ENCODE measurements around the gene HDAC6.
"Not testable (repeated sequence)": the region's sequence is repeated elsewhere in the genome, so short reads cannot be mapped to it uniquely, and the experiment has no call there.

DNA sequence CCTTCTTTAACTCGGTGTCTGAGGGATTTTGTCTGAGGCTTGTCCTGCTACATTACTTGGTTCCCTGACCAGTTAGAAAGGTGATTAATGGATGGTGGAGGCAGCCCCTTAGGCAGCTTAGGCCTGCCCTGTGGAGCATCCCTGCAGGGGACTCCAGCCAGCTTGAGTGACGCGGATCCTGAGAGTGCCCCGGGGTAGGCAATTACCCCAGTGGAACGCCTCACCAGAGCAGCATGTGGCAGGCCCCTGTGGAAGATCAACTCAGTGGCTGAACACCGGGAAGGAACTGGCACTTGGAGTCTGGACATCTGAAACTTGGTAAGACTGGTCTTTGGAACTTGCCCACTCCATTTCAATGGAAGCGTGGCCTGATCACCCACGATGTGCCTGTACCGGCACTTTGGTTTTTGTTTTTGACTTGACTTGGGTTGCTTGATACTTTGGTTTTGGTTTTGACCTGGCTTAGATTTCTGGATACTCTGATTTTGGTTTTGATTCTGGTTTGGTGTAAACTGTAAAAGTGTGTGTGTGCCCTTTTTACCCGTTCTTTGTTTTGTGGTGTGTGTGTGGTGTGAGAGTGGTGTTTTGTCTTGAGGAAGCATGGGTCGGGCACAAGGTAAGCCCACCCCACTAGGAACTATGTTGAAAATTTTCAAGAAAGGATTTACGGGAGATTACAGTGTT, 52.4 kb downstream of the HDAC6 start:
- TF ChIP-seq, protein P1, sequence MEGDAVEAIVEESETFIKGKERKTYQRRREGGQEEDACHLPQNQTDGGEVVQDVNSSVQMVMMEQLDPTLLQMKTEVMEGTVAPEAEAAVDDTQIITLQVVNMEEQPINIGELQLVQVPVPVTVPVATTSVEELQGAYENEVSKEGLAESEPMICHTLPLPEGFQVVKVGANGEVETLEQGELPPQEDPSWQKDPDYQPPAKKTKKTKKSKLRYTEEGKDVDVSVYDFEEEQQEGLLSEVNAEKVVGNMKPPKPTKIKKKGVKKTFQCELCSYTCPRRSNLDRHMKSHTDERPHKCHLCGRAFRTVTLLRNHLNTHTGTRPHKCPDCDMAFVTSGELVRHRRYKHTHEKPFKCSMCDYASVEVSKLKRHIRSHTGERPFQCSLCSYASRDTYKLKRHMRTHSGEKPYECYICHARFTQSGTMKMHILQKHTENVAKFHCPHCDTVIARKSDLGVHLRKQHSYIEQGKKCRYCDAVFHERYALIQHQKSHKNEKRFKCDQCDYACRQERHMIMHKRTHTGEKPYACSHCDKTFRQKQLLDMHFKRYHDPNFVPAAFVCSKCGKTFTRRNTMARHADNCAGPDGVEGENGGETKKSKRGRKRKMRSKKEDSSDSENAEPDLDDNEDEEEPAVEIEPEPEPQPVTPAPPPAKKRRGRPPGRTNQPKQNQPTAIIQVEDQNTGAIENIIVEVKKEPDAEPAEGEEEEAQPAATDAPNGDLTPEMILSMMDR (conservative IDR thresholded peaks at IDR 0.05; ENCODE audit: low read length), result not testable (repeated sequence)
- TF ChIP-seq EZH2phosphoT487 (IDR thresholded peaks at IDR 0.05; ENCODE audit: borderline replicate concordance, low read depth, low read length), result not testable (repeated sequence)

All from OCI-LY7 (cell line).